GM18526 (cell line): ENCODE measurements around the gene CDYL.

Source experiments
- POLR2A ChIP-seq: IDR thresholded peaks from 3 replicates; pipeline ENCODE4 v1.6.1; 2011; ENCODE audit not compliant: insufficient read length; ENCODE audit errors: extremely low read depth

Gene CDYL

GRCh38 chr6:4941782-4942672 lies 165.8 kb downstream of the CDYL start:
- no peak for TF ChIP-seq POLR2A

DNA sequence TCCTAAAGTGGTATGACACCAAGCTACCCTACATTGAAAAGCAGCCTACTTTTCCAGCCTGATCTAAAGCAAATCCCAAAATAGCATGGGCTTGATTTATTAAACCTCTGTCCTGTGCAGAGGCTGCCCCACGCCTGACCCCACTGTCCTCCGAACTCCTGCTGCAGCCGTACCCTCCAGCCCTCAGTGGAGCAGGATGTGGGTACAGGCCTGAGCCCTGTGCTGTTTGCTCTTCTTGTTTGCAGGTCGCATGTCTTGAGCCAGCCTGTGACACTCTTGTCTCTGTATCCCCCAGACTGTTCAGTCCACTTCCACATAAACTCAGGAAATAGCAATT lies 166.4 kb downstream of the CDYL start:
- TF ChIP-seq POLR2A: no peak

- no peak for TF ChIP-seq POLR2A
These were observed 167.5 kb downstream of the CDYL start for GRCh38 chr6:4943716-4944115.

DNA sequence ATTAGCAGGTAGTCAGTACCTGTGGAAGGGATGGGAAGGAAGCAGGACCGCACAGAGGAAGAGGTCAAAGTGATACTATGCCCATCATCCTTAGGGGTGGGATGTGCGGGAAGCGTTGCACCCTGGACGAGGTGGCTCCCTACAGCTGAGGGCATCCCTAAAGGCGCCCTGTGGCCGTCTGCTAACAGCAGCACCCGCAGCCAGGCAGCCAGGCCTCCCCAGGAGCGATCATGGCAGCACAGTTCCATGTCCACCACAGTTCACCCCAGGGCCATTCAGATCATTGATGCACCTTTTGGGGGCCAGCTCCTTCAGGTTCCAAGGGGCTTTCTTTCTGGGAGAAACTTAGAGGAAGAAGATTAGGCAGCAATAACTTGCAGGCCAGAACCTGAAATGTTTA lies 168.1 kb downstream of the CDYL start:
- TF ChIP-seq POLR2A: no peak

DNA sequence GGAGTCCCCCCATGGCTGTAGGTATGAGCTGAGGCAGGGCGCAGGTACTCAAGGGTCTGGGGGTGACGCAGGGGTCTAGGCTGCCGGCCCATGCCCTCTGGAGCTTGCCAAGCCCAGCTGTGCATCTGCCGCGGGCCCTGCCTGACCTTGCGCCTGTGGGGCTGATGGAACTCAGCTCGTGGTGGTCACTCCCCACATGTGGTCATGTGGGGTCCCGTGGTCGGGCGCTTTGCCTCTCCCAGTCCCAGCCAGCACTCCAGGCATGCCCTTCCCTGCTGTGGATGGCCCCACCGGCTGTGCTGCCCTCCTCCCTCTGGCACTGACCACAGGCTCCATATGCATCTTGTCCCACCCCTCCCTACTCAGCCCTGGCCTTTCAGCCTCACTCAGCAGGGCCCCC lies 170.3 kb downstream of the CDYL start:
- no peak for TF ChIP-seq POLR2A

- no peak for TF ChIP-seq POLR2A
These were observed 171.5 kb downstream of the CDYL start for GRCh38 chr6:4947716-4948115.

DNA sequence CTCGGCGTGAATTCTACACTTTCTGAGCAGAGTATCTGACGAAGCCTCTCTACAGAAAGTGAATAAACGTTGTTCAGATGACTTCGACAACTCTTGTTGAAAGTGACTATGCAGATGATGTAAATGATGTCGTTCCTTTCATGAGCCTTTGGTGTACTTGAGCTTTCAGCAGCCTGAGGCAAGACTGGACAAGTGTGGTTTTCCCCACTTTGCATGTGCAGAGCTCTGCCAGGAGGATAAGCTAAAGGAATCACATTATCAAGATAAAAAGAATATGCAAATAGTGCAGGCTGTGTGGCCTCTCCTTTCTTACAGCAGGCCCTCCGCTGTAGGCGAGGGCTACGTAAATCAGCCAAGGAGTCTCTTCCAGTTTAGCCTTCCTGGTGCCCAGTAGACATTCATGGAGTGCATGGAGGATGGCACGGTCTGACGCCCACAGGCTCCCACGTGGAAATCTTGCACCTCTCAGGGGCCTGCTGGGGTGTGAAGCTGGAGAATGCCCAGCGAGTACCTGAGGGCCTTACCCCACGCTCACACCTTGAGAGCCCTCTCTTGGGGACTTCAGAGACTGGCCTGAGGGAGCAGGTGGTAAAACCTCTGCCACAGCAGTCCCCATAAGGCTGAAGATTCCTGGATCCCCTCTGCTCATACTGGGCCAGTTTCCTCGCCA lies 172.7 kb downstream of the CDYL start:
- TF ChIP-seq POLR2A: no peak

DNA sequence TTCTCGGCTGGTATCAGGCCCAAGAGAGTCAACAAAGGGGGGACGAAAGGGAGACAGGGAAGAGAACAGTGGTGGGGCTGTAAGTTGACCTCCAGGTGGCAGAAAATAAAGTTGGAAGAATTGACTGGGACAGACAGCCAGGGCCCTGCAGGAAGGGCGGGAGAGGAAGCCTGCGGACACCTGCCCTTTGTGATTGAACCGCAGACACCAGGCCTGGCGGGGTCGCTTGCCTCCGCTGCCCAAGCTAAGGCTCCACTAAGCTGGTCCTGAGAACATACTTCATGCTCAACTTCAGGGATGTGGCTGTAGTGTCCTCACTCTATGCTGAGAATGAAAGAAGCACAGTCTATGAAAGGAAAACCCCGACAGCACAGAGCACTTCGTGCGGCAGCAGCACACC lies 173.9 kb downstream of the CDYL start:
- no peak for TF ChIP-seq POLR2A

- TF ChIP-seq POLR2A: no peak
These were observed 174.8 kb downstream of the CDYL start for GRCh38 chr6:4950836-4951533.

DNA sequence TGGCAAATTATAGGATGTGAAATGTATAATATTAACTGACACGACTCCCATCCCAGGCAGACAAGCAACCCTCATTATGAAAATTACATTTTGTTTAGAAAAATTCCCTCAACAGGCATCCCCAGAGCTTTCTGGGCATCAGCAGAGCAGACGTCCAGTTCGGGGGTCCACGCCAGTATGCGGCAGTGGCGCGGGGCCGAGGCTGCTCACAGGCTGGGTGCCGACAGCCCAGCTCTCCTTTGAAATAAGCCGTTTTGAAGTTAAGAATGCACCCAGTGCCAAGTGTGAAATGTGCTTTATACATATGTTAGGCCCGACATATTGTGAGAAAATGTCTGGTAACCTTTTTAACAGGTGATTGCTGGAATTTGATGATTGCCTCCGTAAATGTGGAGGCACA lies 177.2 kb downstream of the CDYL start:
- no peak for TF ChIP-seq POLR2A

GRCh38 chr6:4956625-4957024 lies 180.4 kb downstream of the CDYL start:
- TF ChIP-seq POLR2A: no peak

DNA sequence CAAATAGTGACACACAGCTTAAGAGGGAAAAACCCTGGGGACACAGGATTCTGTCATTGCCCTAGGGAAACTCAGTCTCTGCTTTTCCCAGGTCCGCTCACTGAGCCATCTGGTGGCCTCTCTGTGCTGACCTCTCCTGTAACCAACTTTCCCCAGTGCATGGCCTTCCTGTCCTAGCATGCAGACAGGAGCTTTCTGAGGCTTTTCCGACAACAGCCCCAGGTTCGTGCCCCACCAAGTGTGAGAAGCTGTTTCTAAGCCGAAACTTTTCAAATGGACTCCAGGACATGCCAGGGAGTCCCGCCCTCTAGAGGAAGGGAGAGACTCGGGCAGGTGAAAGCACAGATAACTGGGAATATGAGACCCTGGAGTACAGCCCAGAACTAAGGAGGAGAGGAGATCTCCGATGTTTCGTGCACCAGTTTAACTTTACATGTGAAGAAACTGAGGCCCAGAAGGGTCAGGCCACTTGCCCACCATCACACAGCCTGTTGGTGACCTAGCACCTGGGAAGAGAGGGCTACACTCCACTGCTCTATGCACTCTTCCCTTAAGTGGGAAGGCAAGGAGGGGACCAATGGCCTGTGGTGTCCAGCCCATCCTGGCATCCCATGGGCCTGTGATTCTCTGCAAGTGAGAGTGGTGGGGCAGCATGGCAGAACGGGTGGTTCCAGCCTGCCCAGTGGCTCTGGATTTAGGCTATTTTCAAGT lies 181.5 kb downstream of the CDYL start:
- no peak for TF ChIP-seq POLR2A

GRCh38 chr6:4958624-4959023 lies 182.4 kb downstream of the CDYL start:
- TF ChIP-seq POLR2A: no peak

GRCh38 chr6:4961322-4962168 lies 185.3 kb downstream of the CDYL start:
- no peak for TF ChIP-seq POLR2A
